Fibroblast of lung (primary cell): ENCODE measurements around the gene TPSD1. TPM values are rescaled to one million over a fixed set of nuclear protein-coding genes. Genes with fewer than 3 reads are reported as not detected.

Experiments used
- DNase-seq, 2 donors: peaks; one replicate each; pipeline versions ENCODE4 v3.0.0 to v3.0.0-alpha.2; 2010; ENCODE audit warnings: low read depth in 2 of 2
- H2AFZ ChIP-seq: 2 replicates; pipeline ENCODE4 v1.5.1; 2012; ENCODE audit warnings: low read length, control low read depth, inconsistent platforms
- H3K27ac ChIP-seq: 2 replicates; pipeline ENCODE4 v1.5.1; 2011; ENCODE audit warnings: low read length, control low read depth; ENCODE audit not compliant: insufficient read depth
- H3K27me3 ChIP-seq: 2 replicates; pipeline ENCODE4 v1.5.1; 2011; ENCODE audit warnings: mild to moderate bottlenecking, low read length; ENCODE audit not compliant: control insufficient read depth, insufficient read depth
- H3K36me3 ChIP-seq: 2 replicates; pipeline ENCODE4 v1.5.1; 2011; ENCODE audit warnings: low read length; ENCODE audit not compliant: control insufficient read depth, insufficient read depth
- H3K4me1 ChIP-seq: 2 replicates; pipeline ENCODE4 v1.5.1; 2011; ENCODE audit warnings: low read length; ENCODE audit not compliant: control insufficient read depth, insufficient read depth; ENCODE audit errors: extremely low read depth
- H3K4me2 ChIP-seq: 2 replicates; pipeline ENCODE4 v1.5.1; 2011; ENCODE audit warnings: low read length, control low read depth; ENCODE audit not compliant: insufficient read depth; ENCODE audit errors: extremely low read depth
- H3K4me3 ChIP-seq, 4 experiments: fragments of 200-600 bp in 1 of 4; sonication (generic) in 1 of 4; replicated peaks in 1 of 4; 2 replicates each; pipeline ENCODE4 v1.5.1; 2011 to 2016; ENCODE audit warnings: low read length in 4 of 4, low read depth in 3 of 4, mild to moderate bottlenecking in 3 of 4, control low read depth in 2 of 4, inconsistent platforms in 1 of 4, mixed read lengths in 1 of 4; ENCODE audit not compliant: insufficient read depth in 1 of 4; ENCODE audit errors: control extremely low read depth in 1 of 4
- H3K79me2 ChIP-seq: 2 replicates; pipeline ENCODE4 v1.5.1; 2012; ENCODE audit warnings: mild to moderate bottlenecking, low read length, inconsistent platforms; ENCODE audit not compliant: control insufficient read depth, insufficient read depth
- H3K9ac ChIP-seq: 2 replicates; pipeline ENCODE4 v1.5.1; 2011; ENCODE audit warnings: mild to moderate bottlenecking, low read length, control low read depth; ENCODE audit not compliant: insufficient read depth
- H3K9me3 ChIP-seq: 2 replicates; pipeline ENCODE4 v1.5.1; 2012; ENCODE audit warnings: low read depth, low read length; ENCODE audit not compliant: control insufficient read depth, insufficient read depth
- H4K20me1 ChIP-seq: 2 replicates; pipeline ENCODE4 v1.5.1; 2011; ENCODE audit warnings: low read length; ENCODE audit not compliant: control insufficient read depth, insufficient read depth; ENCODE audit errors: extremely low read depth
- EZH2 ChIP-seq: IDR thresholded peaks from 2 replicates; pipeline ENCODE4 v1.5.1; 2012; ENCODE audit warnings: low read length, control low read depth, mild to moderate bottlenecking; ENCODE audit errors: missing control alignments
- polyA plus RNA-seq, 2 donors: library from polyadenylated mRNA; depleted of rRNA in 1 of 2; stranded (reverse) in 1 of 2; unstranded in 1 of 2; fragments of >200 nt; gene quantifications; 2 replicates each; pipeline ENCODE4 v1.2.1, GENCODE V29; 2011 to 2012; ENCODE audit warnings: missing spikeins in 1 of 2
- total RNA-seq: library from RNA; depleted of rRNA; stranded (reverse); fragments of >200 nt; gene quantifications from 2 replicates; pipeline ENCODE4 v1.2.1, GENCODE V29; 2014
- TF ChIP-seq, protein P1 (sequence below), 2 donors: IDR thresholded peaks in 1 of 2; conservative IDR thresholded peaks in 1 of 2; 1 replicate in 1 of 2; 2 replicates in 1 of 2; pipeline ENCODE4 v1.5.1; 2011 to 2012; ENCODE audit warnings: low read length in 2 of 2, control low read depth in 1 of 2, inconsistent platforms in 1 of 2, low read depth in 1 of 2, mild to moderate bottlenecking in 1 of 2

TPSD1 gene
- total and polyA plus RNA-seq, 2 donors (not counting 1 experiment from before 2014, with no cell fraction given): not detected

DNA sequence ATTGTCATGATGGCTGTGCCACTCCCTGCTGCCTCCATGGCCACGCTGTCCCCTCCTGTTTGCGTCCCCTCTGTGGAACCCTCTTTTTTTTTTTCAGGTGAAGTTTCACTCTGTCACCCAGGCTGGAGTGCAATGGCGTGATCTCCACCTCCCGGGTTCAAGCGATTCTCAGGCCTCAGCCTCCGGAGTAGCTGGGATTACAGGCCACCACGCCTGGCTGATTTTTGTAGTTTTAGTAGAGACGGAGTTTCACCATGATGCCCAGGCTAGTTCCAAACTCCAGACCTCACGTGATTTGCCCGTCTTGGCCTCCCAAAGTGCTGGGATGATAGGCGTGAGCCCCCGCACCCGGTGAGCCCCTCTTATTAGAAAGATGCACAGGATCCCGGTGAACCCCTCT, 42.5 kb downstream of the TPSD1 start:
- no peaks in the 10 kb centered on the region for H3K36me3 ChIP-seq
- no peak overlapping the region for H3K4me3 ChIP-seq
- H3K9me3 ChIP-seq: no peaks in the 10 kb centered on the region
- TF ChIP-seq, protein P1, sequence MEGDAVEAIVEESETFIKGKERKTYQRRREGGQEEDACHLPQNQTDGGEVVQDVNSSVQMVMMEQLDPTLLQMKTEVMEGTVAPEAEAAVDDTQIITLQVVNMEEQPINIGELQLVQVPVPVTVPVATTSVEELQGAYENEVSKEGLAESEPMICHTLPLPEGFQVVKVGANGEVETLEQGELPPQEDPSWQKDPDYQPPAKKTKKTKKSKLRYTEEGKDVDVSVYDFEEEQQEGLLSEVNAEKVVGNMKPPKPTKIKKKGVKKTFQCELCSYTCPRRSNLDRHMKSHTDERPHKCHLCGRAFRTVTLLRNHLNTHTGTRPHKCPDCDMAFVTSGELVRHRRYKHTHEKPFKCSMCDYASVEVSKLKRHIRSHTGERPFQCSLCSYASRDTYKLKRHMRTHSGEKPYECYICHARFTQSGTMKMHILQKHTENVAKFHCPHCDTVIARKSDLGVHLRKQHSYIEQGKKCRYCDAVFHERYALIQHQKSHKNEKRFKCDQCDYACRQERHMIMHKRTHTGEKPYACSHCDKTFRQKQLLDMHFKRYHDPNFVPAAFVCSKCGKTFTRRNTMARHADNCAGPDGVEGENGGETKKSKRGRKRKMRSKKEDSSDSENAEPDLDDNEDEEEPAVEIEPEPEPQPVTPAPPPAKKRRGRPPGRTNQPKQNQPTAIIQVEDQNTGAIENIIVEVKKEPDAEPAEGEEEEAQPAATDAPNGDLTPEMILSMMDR (conservative IDR thresholded peaks at IDR 0.05 in 1 of 2, IDR thresholded peaks at IDR 0.05 in 1 of 2; ENCODE audit: low read depth in 1 of 2, low read length in 2 of 2): no peak
- TF ChIP-seq EZH2: no peak
- no peak overlapping the region for H3K4me2 ChIP-seq
- no peak for DNase-seq
- no peaks in the 10 kb centered on the region for H3K27me3 ChIP-seq
- H2AFZ ChIP-seq: no peak overlapping the region
- no peak overlapping the region for H3K9ac ChIP-seq
- no peaks in the 10 kb centered on the region for H3K79me2 ChIP-seq
- no peak overlapping the region for H3K27ac ChIP-seq
- H4K20me1 ChIP-seq: no peaks in the 10 kb centered on the region
- peaks cover 5% of the 10 kb centered on the region for H3K4me1 ChIP-seq

DNA sequence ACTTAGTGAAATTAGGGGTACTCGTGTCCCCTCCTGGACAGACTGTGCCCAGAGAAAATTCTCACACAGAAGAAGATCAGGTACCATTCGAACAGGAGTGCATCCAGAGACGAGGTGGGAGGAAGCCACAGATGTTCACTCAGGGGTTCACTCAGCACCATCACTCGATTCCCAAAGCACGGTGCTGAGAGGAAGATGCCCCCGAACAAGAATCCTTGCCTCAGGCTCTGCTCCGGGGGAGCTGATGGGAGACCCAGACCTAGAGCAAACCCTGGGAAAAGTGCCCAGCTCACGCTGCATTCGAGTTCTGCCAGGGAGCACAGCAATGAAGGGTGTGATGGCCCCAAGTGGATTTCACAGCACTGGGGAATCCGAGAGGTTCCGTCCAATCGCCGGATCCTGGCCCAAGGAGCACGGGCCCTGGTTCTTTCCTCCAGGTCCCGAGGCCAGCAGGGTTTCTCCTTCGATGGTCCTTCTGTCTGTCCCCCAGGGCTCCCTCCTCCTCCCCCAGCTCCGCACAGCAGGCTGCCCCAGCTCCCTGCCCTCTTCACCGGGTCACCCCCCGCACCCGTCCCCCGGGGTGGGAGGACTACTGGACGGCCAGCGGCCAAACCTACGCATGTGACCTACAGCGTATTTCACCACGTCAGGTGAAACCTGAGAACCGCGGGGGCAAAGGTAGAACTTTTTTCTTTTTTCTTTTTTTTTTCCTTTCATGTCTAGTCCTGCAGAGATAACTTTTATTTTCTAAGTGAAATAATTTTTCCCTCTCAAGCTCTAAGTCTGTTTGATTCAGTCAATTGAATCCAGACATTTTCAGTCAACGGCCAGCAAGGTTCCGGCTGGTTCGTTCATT, 43.4 kb downstream of the TPSD1 start:
- Histone ChIP-seq H2AFZ (no peak overlapping the region), H3K79me2 (no peaks in the 10 kb centered on the region), H3K4me1 (peaks cover 5% of the 10 kb centered on the region), H3K9me3 (no peaks in the 10 kb centered on the region), H3K9ac (no peak overlapping the region), H3K36me3 (no peaks in the 10 kb centered on the region), H3K4me3 (no peak overlapping the region), H3K27me3 (no peaks in the 10 kb centered on the region), H3K27ac (no peak overlapping the region), H3K4me2 (no peak overlapping the region), H4K20me1 (no peaks in the 10 kb centered on the region)
- DNase-seq: no peak
- TF ChIP-seq, protein P1 (conservative IDR thresholded peaks at IDR 0.05 in 1 of 2, IDR thresholded peaks at IDR 0.05 in 1 of 2; ENCODE audit: low read depth in 1 of 2, low read length in 2 of 2): no peak
- TF ChIP-seq EZH2: no peak

DNA sequence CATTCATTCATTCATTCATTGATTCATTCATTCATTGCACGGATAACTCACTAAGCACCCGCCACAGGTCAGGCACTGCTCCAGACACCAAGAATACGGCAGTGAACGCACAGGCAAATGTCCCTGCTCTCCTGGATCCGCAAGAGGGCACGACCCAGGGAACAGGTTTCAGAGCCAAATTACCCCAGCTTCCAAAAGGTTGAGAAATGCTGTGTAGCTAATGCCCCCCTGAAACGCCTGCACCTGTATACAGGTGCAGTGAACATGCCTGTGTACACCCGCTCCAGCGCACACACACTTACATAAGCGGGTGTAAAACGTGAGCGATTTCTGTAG, 44.0 kb downstream of the TPSD1 start:
- Histone ChIP-seq H3K4me3 (no peak overlapping the region), H3K9me3 (no peaks in the 10 kb centered on the region), H3K4me2 (no peak overlapping the region), H3K79me2 (no peaks in the 10 kb centered on the region), H4K20me1 (no peaks in the 10 kb centered on the region), H3K27ac (no peak overlapping the region), H2AFZ (no peak overlapping the region), H3K9ac (no peak overlapping the region), H3K36me3 (no peaks in the 10 kb centered on the region), H3K27me3 (no peaks in the 10 kb centered on the region), H3K4me1 (peaks cover 5% of the 10 kb centered on the region)
- TF ChIP-seq EZH2: no peak
- TF ChIP-seq, protein P1 (conservative IDR thresholded peaks at IDR 0.05 in 1 of 2, IDR thresholded peaks at IDR 0.05 in 1 of 2; ENCODE audit: low read depth in 1 of 2, low read length in 2 of 2): no peak
- no peak for DNase-seq
